H9 (cell line): ENCODE results near the gene DNAAF5. TPM values are rescaled to one million over a fixed set of nuclear protein-coding genes. Genes with fewer than 3 reads are reported as not detected.

Experiments
- DNase-seq: peaks from one replicate; pipeline ENCODE4 v3.0.0-alpha.2; 2017
- H2AFZ ChIP-seq: one replicate; pipeline ENCODE4 v1.6.1; 2013; ENCODE audit warnings: mild to moderate bottlenecking, low read length, control low read depth, moderate library complexity
- H2AK5ac ChIP-seq: 2 replicates; pipeline ENCODE4 v1.6.1; 2013; ENCODE audit warnings: low read length, control low read depth, mixed read lengths; ENCODE audit not compliant: insufficient read length
- H2BK120ac ChIP-seq: one replicate; pipeline ENCODE4 v1.6.1; 2013; ENCODE audit warnings: low read depth, mild to moderate bottlenecking, low read length, control low read depth, inconsistent platforms; ENCODE audit not compliant: poor library complexity, severe bottlenecking
- H2BK12ac ChIP-seq: 2 replicates; pipeline ENCODE4 v1.6.1; 2013; ENCODE audit warnings: low read length, control low read depth, mixed read lengths, low read depth; ENCODE audit not compliant: insufficient read length
- H2BK15ac ChIP-seq: 2 replicates; pipeline ENCODE4 v1.6.1; 2013; ENCODE audit warnings: low read depth, low read length, control low read depth
- H2BK20ac ChIP-seq: one replicate; pipeline ENCODE4 v1.6.1; 2013; ENCODE audit warnings: low read depth, mild to moderate bottlenecking, low read length, control low read depth, inconsistent platforms; ENCODE audit not compliant: poor library complexity, severe bottlenecking
- H2BK5ac ChIP-seq: 2 replicates; pipeline ENCODE4 v1.6.1; 2013; ENCODE audit warnings: low read length, control low read depth, mixed read lengths; ENCODE audit not compliant: insufficient read length
- H3K14ac ChIP-seq: 2 replicates; pipeline ENCODE4 v1.6.1; 2013; ENCODE audit warnings: low read length, control low read depth; ENCODE audit not compliant: insufficient read depth
- H3K18ac ChIP-seq: 2 replicates; pipeline ENCODE4 v1.6.1; 2013; ENCODE audit warnings: low read depth, mild to moderate bottlenecking, mixed read lengths, low read length, control low read depth; ENCODE audit not compliant: insufficient read length
- H3K23ac ChIP-seq: 2 replicates; pipeline ENCODE4 v1.6.1; 2013; ENCODE audit warnings: low read length, control low read depth, mixed read lengths, low read depth; ENCODE audit not compliant: insufficient read length
- H3K23me2 ChIP-seq: 2 replicates; pipeline ENCODE4 v1.6.1; 2013; ENCODE audit warnings: low read depth, mild to moderate bottlenecking, mixed read lengths, low read length, control low read depth; ENCODE audit not compliant: insufficient read length, poor library complexity, severe bottlenecking
- H3K27ac ChIP-seq: 2 replicates; pipeline ENCODE4 v1.5.1; 2013; ENCODE audit warnings: low read length, control low read depth, mixed read lengths, low read depth; ENCODE audit not compliant: insufficient read length
- H3K27me3 ChIP-seq: 2 replicates; pipeline ENCODE4 v1.6.1; 2013; ENCODE audit warnings: low read length, control low read depth, inconsistent platforms; ENCODE audit not compliant: insufficient read depth
- H3K4ac ChIP-seq: 2 replicates; pipeline ENCODE4 v1.6.1; 2013; ENCODE audit warnings: low read depth, mild to moderate bottlenecking, control low read depth, inconsistent platforms, low read length, moderate library complexity
- H3K4me1 ChIP-seq: 2 replicates; pipeline ENCODE4 v1.6.1; 2013; ENCODE audit warnings: low read length, control low read depth, inconsistent platforms; ENCODE audit not compliant: insufficient read depth
- H3K4me2 ChIP-seq: 2 replicates; pipeline ENCODE4 v1.6.1; 2013; ENCODE audit warnings: low read length, control low read depth, mixed read lengths; ENCODE audit not compliant: insufficient read length, insufficient read depth
- H3K56ac ChIP-seq: 2 replicates; pipeline ENCODE4 v1.6.1; 2013; ENCODE audit warnings: low read depth, mild to moderate bottlenecking, mixed read lengths, low read length, control low read depth; ENCODE audit not compliant: insufficient read length
- H3K79me1 ChIP-seq: 2 replicates; pipeline ENCODE4 v1.6.1; 2013; ENCODE audit warnings: low read depth, mild to moderate bottlenecking, moderate library complexity, low read length, control low read depth, inconsistent platforms; ENCODE audit not compliant: insufficient read depth, poor library complexity, severe bottlenecking
- H3K79me2 ChIP-seq: 2 replicates; pipeline ENCODE4 v1.6.1; 2013; ENCODE audit warnings: low read length, control low read depth, inconsistent platforms; ENCODE audit not compliant: insufficient read depth
- H3K9ac ChIP-seq: 2 replicates; pipeline ENCODE4 v1.6.1; 2013; ENCODE audit warnings: low read length, control low read depth, mixed read lengths; ENCODE audit not compliant: insufficient read length; ENCODE audit errors: extremely low read depth
- H3K9me3 ChIP-seq: one replicate; pipeline ENCODE4 v1.6.1; 2013; ENCODE audit warnings: low read depth, low read length, inconsistent platforms; ENCODE audit not compliant: control insufficient read depth
- H3T11ph ChIP-seq: one replicate; pipeline ENCODE4 v1.6.1; 2013; ENCODE audit warnings: mild to moderate bottlenecking, low read length, control low read depth, inconsistent platforms
- H4K20me1 ChIP-seq: one replicate; pipeline ENCODE4 v1.6.1; 2013; ENCODE audit not compliant: control insufficient read depth, insufficient read length, insufficient read depth
- H4K5ac ChIP-seq: 2 replicates; pipeline ENCODE4 v1.6.1; 2013; ENCODE audit warnings: low read depth, mild to moderate bottlenecking, mixed read lengths, low read length, control low read depth; ENCODE audit not compliant: insufficient read length
- H4K8ac ChIP-seq: replicated peaks from 2 replicates; pipeline ENCODE4 v1.6.1; 2013; ENCODE audit warnings: low read length, control low read depth, mixed read lengths, low read depth; ENCODE audit not compliant: insufficient read length
- H4K91ac ChIP-seq: 2 replicates; pipeline ENCODE4 v1.6.1; 2013; ENCODE audit warnings: low read depth, mild to moderate bottlenecking, moderate library complexity, mixed read lengths, low read length, control low read depth; ENCODE audit not compliant: insufficient read length
- H3K27ac Mint-ChIP-seq, 3 experiments: 2 replicates in 2 of 3; 3 replicates in 1 of 3; pipeline ENCODE4 v1.8.0; 2020 to 2021; ENCODE audit warnings: mixed read lengths in 3 of 3, mild to moderate bottlenecking in 1 of 3, moderate library complexity in 1 of 3
- H3K27me3 Mint-ChIP-seq: 2 replicates; pipeline ENCODE4 v1.8.0; 2021; ENCODE audit warnings: low read depth, mild to moderate bottlenecking, moderate library complexity, mixed read lengths
- H3K36me3 Mint-ChIP-seq, 3 experiments: 2 replicates in 2 of 3; 3 replicates in 1 of 3; pipeline ENCODE4 v1.8.0; 2020 to 2021; ENCODE audit warnings: low read depth in 3 of 3, mixed read lengths in 3 of 3; ENCODE audit not compliant: insufficient read depth in 1 of 3
- H3K4me1 Mint-ChIP-seq, 2 experiments: 2 replicates each; pipeline ENCODE4 v1.8.0; 2020; ENCODE audit warnings: mixed read lengths in 2 of 2
- H3K4me3 Mint-ChIP-seq, 2 experiments: 2 replicates in 1 of 2; 3 replicates in 1 of 2; pipeline ENCODE4 v1.8.0; 2020 to 2021; ENCODE audit warnings: mild to moderate bottlenecking in 2 of 2, mixed read lengths in 2 of 2, moderate library complexity in 1 of 2
- H3K9me3 Mint-ChIP-seq, 2 experiments: 2 replicates in 1 of 2; 3 replicates in 1 of 2; pipeline ENCODE4 v1.8.0; 2020; ENCODE audit warnings: mild to moderate bottlenecking in 2 of 2, mixed read lengths in 2 of 2, moderate library complexity in 1 of 2
- CTCF ChIP-seq: fragments of 200-600 bp; sonication (generic); conservative IDR thresholded peaks from 3 replicates; pipeline ENCODE4 v1.8.0; 2021; ENCODE audit warnings: antibody characterized with exemption, mild to moderate bottlenecking
- WGBS: extraction: QIAGEN DNeasy Blood & Tissue Kit; methylation state at CpG from one replicate; pipeline ENCODE4 v1.1.7; 2013; ENCODE audit warnings: missing lambda C conversion rate, low lambda C conversion rate, mixed read lengths; ENCODE audit not compliant: insufficient read length; ENCODE audit errors: extremely low coverage; 5-methylcytosine and 5-hydroxymethylcytosine counted together
- total RNA-seq: library from RNA; stranded (reverse); gene quantifications from 2 replicates; pipeline ENCODE4 v1.2.1, GENCODE V29; 2021

Gene DNAAF5
- total RNA-seq, 1 experiment from 2014 or later: 43.5 TPM

DNA sequence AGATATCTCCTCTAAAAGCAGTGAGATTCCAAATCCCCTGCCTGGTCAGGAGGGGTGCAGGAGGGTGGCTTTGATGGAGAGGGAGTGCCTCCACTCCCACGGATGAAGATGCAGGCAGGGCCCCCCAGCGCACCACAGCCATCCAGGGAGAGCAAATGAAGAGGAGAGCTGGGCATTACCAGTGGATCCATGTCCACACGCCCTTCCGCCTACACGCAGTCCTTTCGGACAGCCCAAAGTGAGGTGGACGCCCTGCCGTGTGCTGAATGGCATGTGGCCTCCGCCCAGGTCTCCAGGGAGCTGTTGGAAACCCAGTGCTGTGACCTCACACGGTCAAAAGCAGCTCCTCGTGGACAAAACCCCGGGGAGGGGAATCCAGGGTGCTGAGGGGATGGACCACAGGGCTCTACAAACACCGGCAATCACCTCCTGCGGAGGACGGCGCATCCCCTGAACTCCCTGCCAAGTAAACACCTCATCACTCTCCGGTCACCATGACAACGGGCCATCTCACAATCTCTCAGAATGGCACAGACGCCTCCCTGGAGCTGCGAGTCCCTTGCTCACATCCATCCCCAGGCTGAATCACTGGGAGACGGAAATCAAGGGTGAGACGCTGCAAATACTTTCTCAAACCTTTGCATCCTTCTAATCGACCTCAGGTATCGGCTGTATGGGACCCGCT lies 35.0 kb upstream of the DNAAF5 start:
- no peak for TF ChIP-seq CTCF
- peaks cover 56 to 78% (median 68%) of the 10 kb centered on the region in 3 experiments for H3K36me3 Mint-ChIP-seq
- H3K18ac ChIP-seq: no peak overlapping the region

More for the DNA sequence above, 35.0 kb upstream of the DNAAF5 start:
- H2BK12ac ChIP-seq: no peak overlapping the region
- no peak overlapping the region for H2BK120ac ChIP-seq
- no peaks in the 10 kb centered on the region for H3K23me2 ChIP-seq
- peaks cover 3% of the 10 kb centered on the region for H3K79me1 ChIP-seq
- no peaks in the 10 kb centered on the region for H3K27me3 ChIP-seq
- no peak overlapping the region for H3K23ac ChIP-seq
- Mint-ChIP-seq H3K27ac (peak overlapping the region in 1 of 3 experiments; percentile 59; a peak in 1 of 7 replicates), H3K9me3 (peaks cover 35 to 39% of the 10 kb centered on the region in 2 experiments), H3K4me1 (no peaks in the 10 kb centered on the region), H3K4me3 (no peak overlapping the region), H3K27me3 (no peaks in the 10 kb centered on the region; the same call in 1 of the 2 replicates)
- H3K79me2 ChIP-seq: no peaks in the 10 kb centered on the region; the same call in 1 of the 2 replicates
- no peaks in the 10 kb centered on the region for H3K4me1 ChIP-seq
- H3K9me3 ChIP-seq: peaks cover 7% of the 10 kb centered on the region
- no peak overlapping the region for H3K4me2 ChIP-seq
- no peak overlapping the region for H2AFZ ChIP-seq
- no peak overlapping the region for H3K56ac ChIP-seq
- no peak overlapping the region for H2BK15ac ChIP-seq
- no peaks in the 10 kb centered on the region for H4K20me1 ChIP-seq
- H3K27ac ChIP-seq: no peak overlapping the region
- H3K4ac ChIP-seq: no peak overlapping the region
- H3T11ph ChIP-seq: no peak overlapping the region
- H3K9ac ChIP-seq: no peak overlapping the region
- DNase-seq: no peak
- H4K5ac ChIP-seq: no peak overlapping the region
- H2BK20ac ChIP-seq: no peak overlapping the region
- H2BK5ac ChIP-seq: no peak overlapping the region
- no peak overlapping the region for H3K14ac ChIP-seq
- H2AK5ac ChIP-seq: no peak overlapping the region
- H4K8ac ChIP-seq: no peak overlapping the region
- WGBS: no CpG with 5 or more reads among the region's 25 CpGs
- no peak overlapping the region for H4K91ac ChIP-seq
